HepG2 (cell line): ENCODE measurements around the gene ACD. TPM values are rescaled to one million over a fixed set of nuclear protein-coding genes. Genes with fewer than 3 reads are reported as not detected.

Source experiments
- AGO2 ChIP-seq: fragments of 200-400 bp; formaldehyde crosslinking; optimal IDR thresholded peaks from 2 replicates; pipeline ENCODE3; 2017; ENCODE audit warnings: mild to moderate bottlenecking, low read depth, low read length, moderate library complexity
- KDM4B ChIP-seq: sonication (generic); formaldehyde crosslinking; IDR thresholded peaks from 2 replicates; pipeline ENCODE4 v1.4.0; 2020; ENCODE audit warnings: missing genetic modification reagents
- SOX5 ChIP-seq: IDR thresholded peaks from 2 replicates; pipeline ENCODE4 v1.6.1; 2016; ENCODE audit warnings: borderline replicate concordance
- ZBTB8A ChIP-seq: sonication (generic); formaldehyde crosslinking; IDR thresholded peaks from 2 replicates; pipeline ENCODE4 v1.4.0; 2020; ENCODE audit warnings: mild to moderate bottlenecking, low read depth, missing genetic modification reagents, borderline replicate concordance
- ZNF235 ChIP-seq: sonication (generic); formaldehyde crosslinking; IDR thresholded peaks from 2 replicates; pipeline ENCODE4 v1.8.1; 2023; ENCODE audit warnings: mild to moderate bottlenecking, missing genetic modification reagents, borderline replicate concordance
- ZNF282 ChIP-seq: fragments of 450-650 bp; IDR thresholded peaks from 2 replicates; pipeline ENCODE4 v1.6.1; 2018; ENCODE audit not compliant: partially characterized antibody
- ZNF558 ChIP-seq: sonication (generic); formaldehyde crosslinking; IDR thresholded peaks from 2 replicates; pipeline ENCODE4 v1.9.0; 2022; ENCODE audit warnings: mild to moderate bottlenecking, missing genetic modification reagents, borderline replicate concordance
- ZNF644 ChIP-seq: IDR thresholded peaks from 2 replicates; pipeline ENCODE4 v1.6.1; 2016; ENCODE audit warnings: low read depth
- ZNF775 ChIP-seq: sonication (generic); formaldehyde crosslinking; IDR thresholded peaks from 2 replicates; pipeline ENCODE4 v1.4.0; 2020; ENCODE audit warnings: missing genetic modification reagents, mild to moderate bottlenecking, moderate library complexity, borderline replicate concordance
- polyA plus RNA-seq, 8 experiments: library from polyadenylated mRNA; depleted of rRNA in 3 of 8; stranded (reverse) in 7 of 8; unstranded in 1 of 8; fragments of >200 nt; fragmentation: Illumina TruSeq in 4 of 8; extraction: Trizol in 4 of 8; gene quantifications; 2 replicates each; pipeline versions ENCODE4 v1.2.1 to v1.2.3, GENCODE V29; 2011 to 2016; ENCODE audit warnings: low read depth in 4 of 8, missing spikeins in 1 of 8, mixed read lengths in 1 of 8; ENCODE audit not compliant: insufficient read depth in 1 of 8
- total RNA-seq, 5 experiments: library from RNA; depleted of rRNA; stranded (reverse); fragments of >200 nt; fragmentation: Illumina TruSeq; extraction: Trizol; gene quantifications; 2 replicates each; pipeline ENCODE4 v1.2.3, GENCODE V29; 2016; ENCODE audit warnings: low read depth in 1 of 5
- TF ChIP-seq, protein P1 (sequence below): sonication (generic); formaldehyde crosslinking; IDR thresholded peaks from 2 replicates; pipeline ENCODE4 v1.9.0; 2022; ENCODE audit warnings: missing genetic modification reagents, mild to moderate bottlenecking, borderline replicate concordance
- TF ChIP-seq, protein P2 (sequence below): sonication (generic); formaldehyde crosslinking; IDR thresholded peaks from 2 replicates; pipeline ENCODE4 v1.4.0; 2020; ENCODE audit warnings: missing genetic modification reagents
- TF ChIP-seq, protein P3 (sequence below): sonication (generic); formaldehyde crosslinking; IDR thresholded peaks from 2 replicates; pipeline ENCODE4 v1.9.0; 2021; ENCODE audit warnings: missing genetic modification reagents, mild to moderate bottlenecking, borderline replicate concordance
- TF ChIP-seq, protein P4 (sequence below): sonication (generic); formaldehyde crosslinking; IDR thresholded peaks from 2 replicates; pipeline ENCODE4 v1.5.0; 2020; ENCODE audit warnings: missing genetic modification reagents, mild to moderate bottlenecking, borderline replicate concordance
- TF ChIP-seq, protein P5 (sequence below): IDR thresholded peaks from 2 replicates; pipeline ENCODE4 v1.4.0; 2020; ENCODE audit warnings: mild to moderate bottlenecking, missing genetic modification reagents

ACD gene
- total and polyA plus RNA-seq, 2 of the 13 experiments (the other 11 are each of a cell fraction or from before 2014, with no cell fraction given), result 32.6 to 38.3 TPM

DNA sequence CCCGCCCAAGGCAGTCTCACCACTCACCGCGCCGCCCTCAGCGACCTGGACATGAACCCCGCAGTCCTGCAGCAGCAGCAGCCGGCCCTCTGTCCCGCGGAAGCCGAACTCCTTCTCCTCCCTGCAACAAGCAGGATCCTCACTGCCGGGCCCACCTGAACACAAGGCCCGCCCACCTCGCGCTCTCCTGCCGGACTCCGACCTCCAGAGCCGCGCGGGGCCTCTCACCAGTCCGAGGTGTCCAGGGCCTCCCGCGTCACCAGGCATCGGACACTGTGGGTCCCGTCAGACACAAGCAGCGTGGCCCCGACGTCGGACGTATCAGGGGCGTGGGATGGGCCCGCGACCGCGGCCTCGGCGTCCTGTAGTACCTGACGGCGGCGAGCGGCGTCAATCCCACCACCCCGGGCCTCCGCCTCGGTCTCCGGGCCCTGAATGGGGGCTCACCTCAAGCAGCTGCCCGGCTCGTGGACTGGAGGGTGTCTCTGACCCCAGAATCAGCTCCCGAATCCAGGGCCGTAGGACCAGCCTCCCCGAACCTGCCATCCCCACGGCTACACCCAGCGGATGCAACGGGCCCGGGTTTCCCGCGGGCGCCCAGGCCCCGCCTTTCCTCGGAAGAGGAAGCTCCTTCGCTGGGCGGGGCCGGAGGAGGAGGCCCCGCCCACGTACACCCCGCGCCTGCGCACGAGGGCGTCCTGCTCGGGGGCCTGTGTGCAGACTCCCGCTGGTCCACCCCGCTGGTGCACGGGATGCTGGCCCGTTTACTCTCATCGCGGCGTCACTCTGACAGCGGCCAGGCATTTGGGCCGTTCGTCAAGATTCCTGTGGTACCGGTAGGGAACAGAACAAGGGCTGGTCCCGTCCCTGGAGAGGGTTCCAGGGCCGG is at the start of gene ACD (continued):
- no peak for TF ChIP-seq ZNF775 (CRISPR knock-in tag)
- TF ChIP-seq KDM4B (CRISPR knock-in tag), result peak; percentile 73
- TF ChIP-seq AGO2, result peak; percentile 49
- no peak for TF ChIP-seq ZNF235
- TF ChIP-seq ZBTB8A, result 0 out of 2 replicates have a peak, but pooled peaks have one; percentile 64
- TF ChIP-seq ZNF644 (CRISPR knock-in tag), result no peak
- TF ChIP-seq, protein P1, sequence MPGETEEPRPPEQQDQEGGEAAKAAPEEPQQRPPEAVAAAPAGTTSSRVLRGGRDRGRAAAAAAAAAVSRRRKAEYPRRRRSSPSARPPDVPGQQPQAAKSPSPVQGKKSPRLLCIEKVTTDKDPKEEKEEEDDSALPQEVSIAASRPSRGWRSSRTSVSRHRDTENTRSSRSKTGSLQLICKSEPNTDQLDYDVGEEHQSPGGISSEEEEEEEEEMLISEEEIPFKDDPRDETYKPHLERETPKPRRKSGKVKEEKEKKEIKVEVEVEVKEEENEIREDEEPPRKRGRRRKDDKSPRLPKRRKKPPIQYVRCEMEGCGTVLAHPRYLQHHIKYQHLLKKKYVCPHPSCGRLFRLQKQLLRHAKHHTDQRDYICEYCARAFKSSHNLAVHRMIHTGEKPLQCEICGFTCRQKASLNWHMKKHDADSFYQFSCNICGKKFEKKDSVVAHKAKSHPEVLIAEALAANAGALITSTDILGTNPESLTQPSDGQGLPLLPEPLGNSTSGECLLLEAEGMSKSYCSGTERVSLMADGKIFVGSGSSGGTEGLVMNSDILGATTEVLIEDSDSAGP (CRISPR knock-in tag), result peak; percentile 71; the same call in 1 of the 2 replicates
- TF ChIP-seq ZNF282, result no peak
- TF ChIP-seq, protein P2, sequence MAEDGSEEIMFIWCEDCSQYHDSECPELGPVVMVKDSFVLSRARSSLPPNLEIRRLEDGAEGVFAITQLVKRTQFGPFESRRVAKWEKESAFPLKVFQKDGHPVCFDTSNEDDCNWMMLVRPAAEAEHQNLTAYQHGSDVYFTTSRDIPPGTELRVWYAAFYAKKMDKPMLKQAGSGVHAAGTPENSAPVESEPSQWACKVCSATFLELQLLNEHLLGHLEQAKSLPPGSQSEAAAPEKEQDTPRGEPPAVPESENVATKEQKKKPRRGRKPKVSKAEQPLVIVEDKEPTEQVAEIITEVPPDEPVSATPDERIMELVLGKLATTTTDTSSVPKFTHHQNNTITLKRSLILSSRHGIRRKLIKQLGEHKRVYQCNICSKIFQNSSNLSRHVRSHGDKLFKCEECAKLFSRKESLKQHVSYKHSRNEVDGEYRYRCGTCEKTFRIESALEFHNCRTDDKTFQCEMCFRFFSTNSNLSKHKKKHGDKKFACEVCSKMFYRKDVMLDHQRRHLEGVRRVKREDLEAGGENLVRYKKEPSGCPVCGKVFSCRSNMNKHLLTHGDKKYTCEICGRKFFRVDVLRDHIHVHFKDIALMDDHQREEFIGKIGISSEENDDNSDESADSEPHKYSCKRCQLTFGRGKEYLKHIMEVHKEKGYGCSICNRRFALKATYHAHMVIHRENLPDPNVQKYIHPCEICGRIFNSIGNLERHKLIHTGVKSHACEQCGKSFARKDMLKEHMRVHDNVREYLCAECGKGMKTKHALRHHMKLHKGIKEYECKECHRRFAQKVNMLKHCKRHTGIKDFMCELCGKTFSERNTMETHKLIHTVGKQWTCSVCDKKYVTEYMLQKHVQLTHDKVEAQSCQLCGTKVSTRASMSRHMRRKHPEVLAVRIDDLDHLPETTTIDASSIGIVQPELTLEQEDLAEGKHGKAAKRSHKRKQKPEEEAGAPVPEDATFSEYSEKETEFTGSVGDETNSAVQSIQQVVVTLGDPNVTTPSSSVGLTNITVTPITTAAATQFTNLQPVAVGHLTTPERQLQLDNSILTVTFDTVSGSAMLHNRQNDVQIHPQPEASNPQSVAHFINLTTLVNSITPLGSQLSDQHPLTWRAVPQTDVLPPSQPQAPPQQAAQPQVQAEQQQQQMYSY (CRISPR knock-in tag), result no peak
- TF ChIP-seq, protein P3, sequence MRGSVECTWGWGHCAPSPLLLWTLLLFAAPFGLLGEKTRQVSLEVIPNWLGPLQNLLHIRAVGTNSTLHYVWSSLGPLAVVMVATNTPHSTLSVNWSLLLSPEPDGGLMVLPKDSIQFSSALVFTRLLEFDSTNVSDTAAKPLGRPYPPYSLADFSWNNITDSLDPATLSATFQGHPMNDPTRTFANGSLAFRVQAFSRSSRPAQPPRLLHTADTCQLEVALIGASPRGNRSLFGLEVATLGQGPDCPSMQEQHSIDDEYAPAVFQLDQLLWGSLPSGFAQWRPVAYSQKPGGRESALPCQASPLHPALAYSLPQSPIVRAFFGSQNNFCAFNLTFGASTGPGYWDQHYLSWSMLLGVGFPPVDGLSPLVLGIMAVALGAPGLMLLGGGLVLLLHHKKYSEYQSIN (CRISPR knock-in tag), result no peak
- TF ChIP-seq SOX5 (CRISPR knock-in tag), result no peak
- TF ChIP-seq, protein P4, sequence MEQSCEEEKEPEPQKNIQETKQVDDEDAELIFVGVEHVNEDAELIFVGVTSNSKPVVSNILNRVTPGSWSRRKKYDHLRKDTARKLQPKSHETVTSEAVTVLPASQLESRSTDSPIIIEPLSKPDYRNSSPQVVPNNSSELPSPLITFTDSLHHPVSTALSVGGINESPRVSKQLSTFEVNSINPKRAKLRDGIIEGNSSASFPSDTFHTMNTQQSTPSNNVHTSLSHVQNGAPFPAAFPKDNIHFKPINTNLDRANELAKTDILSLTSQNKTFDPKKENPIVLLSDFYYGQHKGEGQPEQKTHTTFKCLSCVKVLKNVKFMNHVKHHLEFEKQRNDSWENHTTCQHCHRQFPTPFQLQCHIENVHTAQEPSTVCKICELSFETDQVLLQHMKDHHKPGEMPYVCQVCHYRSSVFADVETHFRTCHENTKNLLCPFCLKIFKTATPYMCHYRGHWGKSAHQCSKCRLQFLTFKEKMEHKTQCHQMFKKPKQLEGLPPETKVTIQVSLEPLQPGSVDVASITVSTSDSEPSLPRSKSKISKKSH (CRISPR knock-in tag), result peak; percentile 84
- TF ChIP-seq ZNF558, result peak; percentile 92; the same call in 1 of the 2 replicates
- TF ChIP-seq, protein P5, sequence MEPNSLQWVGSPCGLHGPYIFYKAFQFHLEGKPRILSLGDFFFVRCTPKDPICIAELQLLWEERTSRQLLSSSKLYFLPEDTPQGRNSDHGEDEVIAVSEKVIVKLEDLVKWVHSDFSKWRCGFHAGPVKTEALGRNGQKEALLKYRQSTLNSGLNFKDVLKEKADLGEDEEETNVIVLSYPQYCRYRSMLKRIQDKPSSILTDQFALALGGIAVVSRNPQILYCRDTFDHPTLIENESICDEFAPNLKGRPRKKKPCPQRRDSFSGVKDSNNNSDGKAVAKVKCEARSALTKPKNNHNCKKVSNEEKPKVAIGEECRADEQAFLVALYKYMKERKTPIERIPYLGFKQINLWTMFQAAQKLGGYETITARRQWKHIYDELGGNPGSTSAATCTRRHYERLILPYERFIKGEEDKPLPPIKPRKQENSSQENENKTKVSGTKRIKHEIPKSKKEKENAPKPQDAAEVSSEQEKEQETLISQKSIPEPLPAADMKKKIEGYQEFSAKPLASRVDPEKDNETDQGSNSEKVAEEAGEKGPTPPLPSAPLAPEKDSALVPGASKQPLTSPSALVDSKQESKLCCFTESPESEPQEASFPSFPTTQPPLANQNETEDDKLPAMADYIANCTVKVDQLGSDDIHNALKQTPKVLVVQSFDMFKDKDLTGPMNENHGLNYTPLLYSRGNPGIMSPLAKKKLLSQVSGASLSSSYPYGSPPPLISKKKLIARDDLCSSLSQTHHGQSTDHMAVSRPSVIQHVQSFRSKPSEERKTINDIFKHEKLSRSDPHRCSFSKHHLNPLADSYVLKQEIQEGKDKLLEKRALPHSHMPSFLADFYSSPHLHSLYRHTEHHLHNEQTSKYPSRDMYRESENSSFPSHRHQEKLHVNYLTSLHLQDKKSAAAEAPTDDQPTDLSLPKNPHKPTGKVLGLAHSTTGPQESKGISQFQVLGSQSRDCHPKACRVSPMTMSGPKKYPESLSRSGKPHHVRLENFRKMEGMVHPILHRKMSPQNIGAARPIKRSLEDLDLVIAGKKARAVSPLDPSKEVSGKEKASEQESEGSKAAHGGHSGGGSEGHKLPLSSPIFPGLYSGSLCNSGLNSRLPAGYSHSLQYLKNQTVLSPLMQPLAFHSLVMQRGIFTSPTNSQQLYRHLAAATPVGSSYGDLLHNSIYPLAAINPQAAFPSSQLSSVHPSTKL (CRISPR knock-in tag), result peak; percentile 13; the same call in 1 of the 2 replicates
